ENCODE results near the gene POLH. TPM values are rescaled to one million over a fixed set of nuclear protein-coding genes. Genes with fewer than 3 reads are reported as not detected.
"Not testable (repeated sequence)": the region's sequence is repeated elsewhere in the genome, so short reads cannot be mapped to it uniquely, and the experiment has no call there.

The POLH gene
- total RNA-seq, 2 experiments from 2014 or later: 67.3 to 93.5 TPM

DNA sequence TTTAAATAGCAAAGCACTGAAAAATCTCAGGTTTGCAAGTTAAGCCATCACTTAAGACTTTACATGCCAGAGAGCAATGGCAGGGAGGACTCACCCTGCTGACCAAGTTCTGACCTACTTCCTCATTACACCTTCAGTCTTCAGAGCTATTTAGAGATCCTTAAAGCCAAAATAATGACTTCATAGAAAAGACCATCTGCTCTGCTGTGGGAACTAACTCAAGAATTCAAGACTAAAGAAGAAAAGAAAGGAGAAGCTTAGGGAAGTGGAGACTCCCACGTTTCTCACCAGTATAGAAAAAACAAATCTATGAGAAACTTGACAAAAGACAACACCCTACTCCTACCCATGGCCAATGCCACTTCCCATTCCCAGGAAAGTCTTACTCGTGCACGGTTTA, 28.8 kb upstream of the POLH start:
- no peaks in the 10 kb centered on the region for H3K79me2 ChIP-seq (ENCODE audit: insufficient read depth, low read depth, low read length)
- TF ChIP-seq EZH2phosphoT487 (IDR thresholded peaks at IDR 0.05; ENCODE audit: borderline replicate concordance, low read depth, low read length): no peak
- TF ChIP-seq, protein P1, sequence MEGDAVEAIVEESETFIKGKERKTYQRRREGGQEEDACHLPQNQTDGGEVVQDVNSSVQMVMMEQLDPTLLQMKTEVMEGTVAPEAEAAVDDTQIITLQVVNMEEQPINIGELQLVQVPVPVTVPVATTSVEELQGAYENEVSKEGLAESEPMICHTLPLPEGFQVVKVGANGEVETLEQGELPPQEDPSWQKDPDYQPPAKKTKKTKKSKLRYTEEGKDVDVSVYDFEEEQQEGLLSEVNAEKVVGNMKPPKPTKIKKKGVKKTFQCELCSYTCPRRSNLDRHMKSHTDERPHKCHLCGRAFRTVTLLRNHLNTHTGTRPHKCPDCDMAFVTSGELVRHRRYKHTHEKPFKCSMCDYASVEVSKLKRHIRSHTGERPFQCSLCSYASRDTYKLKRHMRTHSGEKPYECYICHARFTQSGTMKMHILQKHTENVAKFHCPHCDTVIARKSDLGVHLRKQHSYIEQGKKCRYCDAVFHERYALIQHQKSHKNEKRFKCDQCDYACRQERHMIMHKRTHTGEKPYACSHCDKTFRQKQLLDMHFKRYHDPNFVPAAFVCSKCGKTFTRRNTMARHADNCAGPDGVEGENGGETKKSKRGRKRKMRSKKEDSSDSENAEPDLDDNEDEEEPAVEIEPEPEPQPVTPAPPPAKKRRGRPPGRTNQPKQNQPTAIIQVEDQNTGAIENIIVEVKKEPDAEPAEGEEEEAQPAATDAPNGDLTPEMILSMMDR (conservative IDR thresholded peaks at IDR 0.05; ENCODE audit: low read length): no peak
- POLR2A ChIA-PET: interaction anchor here (0.5 to 2.1 kb wide), 5 partner anchors 10 to 35 kb away, joined by 3 to 5 read pairs (median 4); partner anchors contain the start of genes POLH and XPO5
- peaks cover 97% of the 10 kb centered on the region for H3K36me3 ChIP-seq (ENCODE audit: insufficient read depth, low read length)
- no peak for DNase-seq (ENCODE audit: low spot score)
- intact Hi-C loops (cut with micrococcal nuclease; ENCODE audit: unreplicated experiment): loop anchor here (10.0 kb wide), 1 partner anchor 58 kb away; no protein-coding TSS in a partner anchor
- no peaks in the 10 kb centered on the region for H3K9me2 ChIP-seq (ENCODE audit: insufficient read depth, low read length)
- H3K4me1 ChIP-seq (ENCODE audit: insufficient read depth, low read length, poor library complexity, severe bottlenecking): no peaks in the 10 kb centered on the region
- CTCF ChIA-PET (ENCODE audit: unreplicated experiment): no interaction called here
- H2AFZ ChIP-seq (ENCODE audit: low read length): no peak overlapping the region
- no peaks in the 10 kb centered on the region for H3K9me3 ChIP-seq (ENCODE audit: low read length)
- no peaks in the 10 kb centered on the region for H4K20me1 ChIP-seq (ENCODE audit: insufficient read depth, low read length)
- no peak overlapping the region for H3K27ac ChIP-seq (ENCODE audit: low read depth, low read length, poor library complexity, severe bottlenecking)
- BruUV-seq (replicated peaks): no TSS peak
- no peak overlapping the region for H3K4me2 ChIP-seq (ENCODE audit: low read length)
- H3K4me3 ChIP-seq (ENCODE audit: low read depth, low read length, poor library complexity, severe bottlenecking): no peak overlapping the region

DNA sequence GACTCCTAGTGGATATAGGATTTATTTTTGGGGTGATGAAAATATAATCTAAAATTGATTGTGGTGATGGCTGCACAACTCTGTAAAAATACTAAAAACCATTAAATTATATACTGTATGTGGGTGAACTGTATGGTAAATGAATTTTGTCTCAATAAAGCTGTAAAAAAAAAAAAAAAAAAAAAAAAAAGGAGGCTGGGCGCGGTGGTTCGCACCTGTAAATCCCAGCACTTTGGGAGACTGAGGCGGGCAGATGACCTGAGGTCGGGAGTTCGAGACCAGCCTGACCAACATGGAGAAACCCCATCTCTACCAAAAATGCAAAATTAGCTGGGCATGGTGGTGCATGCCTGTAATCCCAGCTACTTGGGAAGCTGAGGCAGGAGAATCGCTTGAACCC, 18.4 kb upstream of the POLH start:
- peaks cover 98% of the 10 kb centered on the region for H3K36me3 ChIP-seq (ENCODE audit: insufficient read depth, low read length)
- H3K4me1 ChIP-seq (ENCODE audit: insufficient read depth, low read length, poor library complexity, severe bottlenecking); H3K9me3 ChIP-seq (ENCODE audit: low read length); DNase-seq (ENCODE audit: low spot score); H4K20me1 ChIP-seq (ENCODE audit: insufficient read depth, low read length); H3K9me2 ChIP-seq (ENCODE audit: insufficient read depth, low read length); H3K4me2 ChIP-seq (ENCODE audit: low read length); BruUV-seq (replicated peaks); intact Hi-C loops (cut with micrococcal nuclease; ENCODE audit: unreplicated experiment); H3K27ac ChIP-seq (ENCODE audit: low read depth, low read length, poor library complexity, severe bottlenecking); H2AFZ ChIP-seq (ENCODE audit: low read length); CTCF ChIA-PET (ENCODE audit: unreplicated experiment); H3K4me3 ChIP-seq (ENCODE audit: low read depth, low read length, poor library complexity, severe bottlenecking); H3K79me2 ChIP-seq (ENCODE audit: insufficient read depth, low read depth, low read length): not testable (repeated sequence)
- POLR2A ChIA-PET: interaction anchor here (0.7 kb wide), 1 partner anchor 25 kb away, joined by 5 read pairs; no protein-coding TSS in a partner anchor

DNA sequence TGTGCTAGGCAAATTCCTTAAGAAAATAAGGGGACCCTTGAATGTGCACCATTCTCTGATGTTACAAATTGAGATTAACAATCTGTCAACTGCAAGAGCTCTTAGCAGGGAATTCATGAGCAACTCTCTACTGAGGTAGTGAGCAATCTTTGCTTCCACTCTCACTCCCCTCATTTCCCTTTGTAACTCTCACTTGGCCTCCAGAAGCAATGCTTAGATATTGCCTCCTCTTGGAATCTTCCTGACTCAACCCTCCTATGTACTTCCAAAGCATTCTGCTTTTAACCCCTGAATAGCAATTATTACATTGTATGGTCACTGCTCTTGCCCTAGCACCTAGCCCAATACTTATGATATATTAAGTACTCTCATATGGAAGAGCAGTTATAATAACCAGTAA, 16.7 kb upstream of the POLH start:
- DNase-seq (ENCODE audit: low spot score): no peak
- POLR2A ChIA-PET: no interaction called here
- no peaks in the 10 kb centered on the region for H3K4me1 ChIP-seq (ENCODE audit: insufficient read depth, low read length, poor library complexity, severe bottlenecking)
- intact Hi-C loops (cut with micrococcal nuclease; ENCODE audit: unreplicated experiment): no loop called here
- no peaks in the 10 kb centered on the region for H4K20me1 ChIP-seq (ENCODE audit: insufficient read depth, low read length)
- no peak for TF ChIP-seq EZH2phosphoT487 (IDR thresholded peaks at IDR 0.05; ENCODE audit: borderline replicate concordance, low read depth, low read length)
- TF ChIP-seq, protein P1 (conservative IDR thresholded peaks at IDR 0.05; ENCODE audit: low read length): no peak
- no peaks in the 10 kb centered on the region for H3K9me2 ChIP-seq (ENCODE audit: insufficient read depth, low read length)
- no peak overlapping the region for H2AFZ ChIP-seq (ENCODE audit: low read length)
- H3K9me3 ChIP-seq (ENCODE audit: low read length): no peaks in the 10 kb centered on the region
- BruUV-seq (replicated peaks): no TSS peak
- peaks cover 98% of the 10 kb centered on the region for H3K36me3 ChIP-seq (ENCODE audit: insufficient read depth, low read length)
- CTCF ChIA-PET (ENCODE audit: unreplicated experiment): no interaction called here
- H3K4me2 ChIP-seq (ENCODE audit: low read length): no peak overlapping the region
- no peaks in the 10 kb centered on the region for H3K79me2 ChIP-seq (ENCODE audit: insufficient read depth, low read depth, low read length)
- no peak overlapping the region for H3K27ac ChIP-seq (ENCODE audit: low read depth, low read length, poor library complexity, severe bottlenecking)
- no peak overlapping the region for H3K4me3 ChIP-seq (ENCODE audit: low read depth, low read length, poor library complexity, severe bottlenecking)

Measured in OCI-LY7 (cell line).